WTC11 (cell line): ENCODE measurements around the gene C2CD2. TPM values are rescaled to one million over a fixed set of nuclear protein-coding genes. Genes with fewer than 3 reads are reported as not detected.

Experiments
- ATAC-seq: fragments of 200-7000 bp; cut with Tn5 transposase; 2 replicates; pipeline ENCODE4 v1.10.0; 2021; ENCODE audit warnings: mild to moderate bottlenecking, moderate library complexity
- CTCF ChIA-PET: fragments of 300-600 bp; sonication (Branson Sonifier 250); formaldehyde crosslinking; loops from one replicate; lab custom pipeline; 2021; ENCODE audit warnings: antibody characterized with exemption; lab: Charles Lee
- POLR2A ChIA-PET: fragments of 350-600 bp; sonication (Branson Sonifier 250); formaldehyde crosslinking; loops from one replicate; lab custom pipeline; 2021; ENCODE audit warnings: antibody characterized with exemption; lab: Charles Lee
- DNase-seq: peaks from one replicate; pipeline ENCODE4 v3.0.0; 2021; ENCODE audit warnings: low spot score
- H3K27ac Mint-ChIP-seq: 2 replicates; pipeline ENCODE4 v1.8.0; 2021; ENCODE audit warnings: mixed read lengths
- H3K27me3 Mint-ChIP-seq: 2 replicates; pipeline ENCODE4 v1.8.0; 2021; ENCODE audit warnings: low read depth, mild to moderate bottlenecking, moderate library complexity, mixed read lengths
- H3K36me3 Mint-ChIP-seq: 2 replicates; pipeline ENCODE4 v1.8.0; 2021; ENCODE audit warnings: mixed read lengths
- H3K4me1 Mint-ChIP-seq: 2 replicates; pipeline ENCODE4 v1.8.0; 2022; ENCODE audit warnings: mixed read lengths
- H3K4me3 Mint-ChIP-seq: 2 replicates; pipeline ENCODE4 v1.8.0; 2021; ENCODE audit warnings: mild to moderate bottlenecking, moderate library complexity, mixed read lengths
- H3K9me3 Mint-ChIP-seq: 2 replicates; pipeline ENCODE4 v1.8.0; 2021; ENCODE audit warnings: mixed read lengths
- ARID4B ChIP-seq: sonication (generic); formaldehyde crosslinking; IDR thresholded peaks from 2 replicates; pipeline ENCODE4 v1.8.0; 2023; ENCODE audit warnings: missing genetic modification reagents, mild to moderate bottlenecking, borderline replicate concordance
- ATF1 ChIP-seq: sonication (generic); formaldehyde crosslinking; IDR thresholded peaks from 2 replicates; pipeline ENCODE4 v1.8.1; 2023; ENCODE audit warnings: mild to moderate bottlenecking, moderate library complexity, missing genetic modification reagents
- CREM ChIP-seq: sonication (generic); formaldehyde crosslinking; IDR thresholded peaks from 2 replicates; pipeline ENCODE4 v1.8.1; 2022; ENCODE audit warnings: mild to moderate bottlenecking, missing genetic modification reagents, moderate library complexity
- EMX1 ChIP-seq: fragments of 250-450 bp; sonication (Bioruptor Pico); IDR thresholded peaks from 2 replicates; pipeline ENCODE4 v1.8.0; 2021; ENCODE audit warnings: mild to moderate bottlenecking
- ERG ChIP-seq: fragments of 250-450 bp; sonication (Bioruptor Pico); IDR thresholded peaks from 2 replicates; pipeline ENCODE4 v1.8.0; 2021; ENCODE audit warnings: mild to moderate bottlenecking
- FOXK1 ChIP-seq: sonication (generic); formaldehyde crosslinking; IDR thresholded peaks from 2 replicates; pipeline ENCODE4 v1.8.0; 2022; ENCODE audit warnings: mild to moderate bottlenecking, moderate library complexity, missing genetic modification reagents
- GRHL2 ChIP-seq: fragments of 250-450 bp; sonication (Bioruptor Pico); IDR thresholded peaks from 2 replicates; pipeline ENCODE4 v1.8.0; 2022; ENCODE audit warnings: mild to moderate bottlenecking, moderate library complexity; ENCODE audit not compliant: insufficient replicate concordance, severe bottlenecking
- GTF2I ChIP-seq: fragments of 250-450 bp; sonication (Bioruptor Pico); conservative IDR thresholded peaks from 2 replicates; pipeline ENCODE4 v1.4.0; 2021; ENCODE audit warnings: mild to moderate bottlenecking
- PRRX2 ChIP-seq: fragments of 250-450 bp; sonication (Bioruptor Pico); IDR thresholded peaks from 2 replicates; pipeline ENCODE4 v1.8.0; 2021; ENCODE audit warnings: mild to moderate bottlenecking
- RELA ChIP-seq: sonication (generic); formaldehyde crosslinking; IDR thresholded peaks from 2 replicates; pipeline ENCODE4 v1.8.1; 2022; ENCODE audit warnings: missing genetic modification reagents, mild to moderate bottlenecking, borderline replicate concordance
- SMAD3 ChIP-seq: sonication (generic); formaldehyde crosslinking; IDR thresholded peaks from 2 replicates; pipeline ENCODE4 v1.8.0; 2022; ENCODE audit warnings: missing genetic modification reagents, mild to moderate bottlenecking, borderline replicate concordance
- SMAD4 ChIP-seq: sonication (generic); formaldehyde crosslinking; IDR thresholded peaks from 2 replicates; pipeline ENCODE4 v1.8.0; 2022; ENCODE audit warnings: mild to moderate bottlenecking, missing genetic modification reagents
- SP1 ChIP-seq: sonication (generic); formaldehyde crosslinking; conservative IDR thresholded peaks from 2 replicates; pipeline ENCODE4 v1.8.1; 2022; ENCODE audit warnings: missing genetic modification reagents
- ZBTB43 ChIP-seq: sonication (generic); formaldehyde crosslinking; IDR thresholded peaks from 2 replicates; pipeline ENCODE4 v1.8.1; 2023; ENCODE audit warnings: mild to moderate bottlenecking, missing genetic modification reagents
- ZNF121 ChIP-seq: sonication (generic); formaldehyde crosslinking; IDR thresholded peaks from 2 replicates; pipeline ENCODE4 v1.8.0; 2023; ENCODE audit warnings: missing genetic modification reagents
- ZNF416 ChIP-seq: fragments of 250-450 bp; sonication (Bioruptor Pico); IDR thresholded peaks from 2 replicates; pipeline ENCODE4 v1.9.0; 2021; ENCODE audit warnings: mild to moderate bottlenecking, inconsistent platforms
- ZNF671 ChIP-seq: fragments of 250-450 bp; sonication (Bioruptor Pico); IDR thresholded peaks from 2 replicates; pipeline ENCODE4 v1.8.0; 2021; ENCODE audit warnings: mild to moderate bottlenecking
- total RNA-seq: library from RNA; stranded (reverse); gene quantifications from 3 replicates; pipeline ENCODE4 v1.2.3, GENCODE V29; 2021
- TF ChIP-seq, protein P1 (sequence below): fragments of 200-600 bp; IDR thresholded peaks from 2 replicates; pipeline ENCODE4 v1.8.0; 2022; ENCODE audit warnings: antibody characterized with exemption
- TF ChIP-seq, protein P2 (sequence below): fragments of 250-450 bp; sonication (Bioruptor Pico); IDR thresholded peaks from 2 replicates; pipeline ENCODE4 v2.1.2; 2022; ENCODE audit warnings: mild to moderate bottlenecking, moderate library complexity
- TF ChIP-seq, protein P3 (sequence below): sonication (generic); formaldehyde crosslinking; IDR thresholded peaks from 2 replicates; pipeline ENCODE4 v1.8.1; 2023; ENCODE audit warnings: mild to moderate bottlenecking, missing genetic modification reagents, borderline replicate concordance

Gene C2CD2
- total RNA-seq, 1 experiment from 2014 or later = 11.2 TPM

DNA sequence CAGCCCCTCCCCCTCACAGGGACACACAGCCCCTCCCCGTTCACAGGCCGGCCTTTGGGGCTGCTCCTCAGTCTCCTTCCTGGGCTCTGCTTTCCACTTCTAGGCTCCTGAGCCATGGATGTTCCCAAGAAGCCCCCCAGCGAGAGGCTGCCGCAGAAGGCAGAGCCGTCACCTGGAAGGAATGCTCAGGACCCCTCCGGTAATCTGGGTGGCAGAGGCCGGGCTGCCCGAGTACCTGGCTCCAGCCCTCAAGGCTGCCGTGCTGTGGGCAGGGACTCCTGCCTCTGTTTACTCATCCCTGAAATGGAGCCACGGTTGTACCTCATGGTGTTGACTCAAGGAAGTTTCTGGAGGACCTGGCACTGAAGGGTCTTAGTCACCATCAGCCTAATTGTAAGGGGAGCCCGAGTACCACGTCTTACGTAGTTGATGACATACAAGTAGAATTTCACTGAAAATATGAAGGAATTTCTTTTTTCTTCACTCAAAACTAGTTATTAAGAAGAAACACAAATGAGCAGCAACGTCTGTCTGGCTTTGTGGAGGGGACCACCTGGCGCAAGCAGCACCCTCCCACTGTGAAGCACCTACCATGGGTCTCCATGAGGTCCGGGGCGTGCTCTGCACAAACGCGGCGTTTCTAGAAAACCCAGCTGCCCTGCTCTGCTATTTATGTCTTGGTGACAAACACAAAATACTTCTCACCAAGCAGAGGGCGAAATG is 108.3 kb downstream of the C2CD2 start:
- Mint-ChIP-seq H3K27me3 (no peaks in the 10 kb centered on the region), H3K36me3 (peaks cover 18% of the 10 kb centered on the region), H3K4me1 (peaks cover 15% of the 10 kb centered on the region), H3K9me3 (peaks cover 13% of the 10 kb centered on the region), H3K27ac (no peak overlapping the region; the same call in 1 of the 2 replicates), H3K4me3 (no peak overlapping the region)
- CTCF ChIA-PET = interaction anchor here (2.7 to 4.9 kb wide), 2 partner anchors 28 to 233 kb away, joined by 30 to 31 read pairs; no protein-coding TSS in a partner anchor
- no peak for TF ChIP-seq ZNF416 (CRISPR knock-in tag)
- TF ChIP-seq PRRX2 (CRISPR knock-in tag) = no peak
- TF ChIP-seq FOXK1 (CRISPR knock-in tag) = no peak
- TF ChIP-seq RELA (CRISPR knock-in tag) = no peak
- TF ChIP-seq ZNF121 (CRISPR knock-in tag) = no peak
- TF ChIP-seq SP1 (CRISPR knock-in tag) = no peak
- TF ChIP-seq CREM = no peak
- TF ChIP-seq EMX1 = no peak
- TF ChIP-seq GTF2I = no peak
- TF ChIP-seq ZBTB43 (CRISPR knock-in tag) = no peak
- TF ChIP-seq, protein P1, sequence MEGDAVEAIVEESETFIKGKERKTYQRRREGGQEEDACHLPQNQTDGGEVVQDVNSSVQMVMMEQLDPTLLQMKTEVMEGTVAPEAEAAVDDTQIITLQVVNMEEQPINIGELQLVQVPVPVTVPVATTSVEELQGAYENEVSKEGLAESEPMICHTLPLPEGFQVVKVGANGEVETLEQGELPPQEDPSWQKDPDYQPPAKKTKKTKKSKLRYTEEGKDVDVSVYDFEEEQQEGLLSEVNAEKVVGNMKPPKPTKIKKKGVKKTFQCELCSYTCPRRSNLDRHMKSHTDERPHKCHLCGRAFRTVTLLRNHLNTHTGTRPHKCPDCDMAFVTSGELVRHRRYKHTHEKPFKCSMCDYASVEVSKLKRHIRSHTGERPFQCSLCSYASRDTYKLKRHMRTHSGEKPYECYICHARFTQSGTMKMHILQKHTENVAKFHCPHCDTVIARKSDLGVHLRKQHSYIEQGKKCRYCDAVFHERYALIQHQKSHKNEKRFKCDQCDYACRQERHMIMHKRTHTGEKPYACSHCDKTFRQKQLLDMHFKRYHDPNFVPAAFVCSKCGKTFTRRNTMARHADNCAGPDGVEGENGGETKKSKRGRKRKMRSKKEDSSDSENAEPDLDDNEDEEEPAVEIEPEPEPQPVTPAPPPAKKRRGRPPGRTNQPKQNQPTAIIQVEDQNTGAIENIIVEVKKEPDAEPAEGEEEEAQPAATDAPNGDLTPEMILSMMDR = no peak
- no peak for TF ChIP-seq SMAD4
- TF ChIP-seq ARID4B = no peak
- TF ChIP-seq ERG = no peak
- TF ChIP-seq GRHL2 = no peak
- TF ChIP-seq, protein P2, sequence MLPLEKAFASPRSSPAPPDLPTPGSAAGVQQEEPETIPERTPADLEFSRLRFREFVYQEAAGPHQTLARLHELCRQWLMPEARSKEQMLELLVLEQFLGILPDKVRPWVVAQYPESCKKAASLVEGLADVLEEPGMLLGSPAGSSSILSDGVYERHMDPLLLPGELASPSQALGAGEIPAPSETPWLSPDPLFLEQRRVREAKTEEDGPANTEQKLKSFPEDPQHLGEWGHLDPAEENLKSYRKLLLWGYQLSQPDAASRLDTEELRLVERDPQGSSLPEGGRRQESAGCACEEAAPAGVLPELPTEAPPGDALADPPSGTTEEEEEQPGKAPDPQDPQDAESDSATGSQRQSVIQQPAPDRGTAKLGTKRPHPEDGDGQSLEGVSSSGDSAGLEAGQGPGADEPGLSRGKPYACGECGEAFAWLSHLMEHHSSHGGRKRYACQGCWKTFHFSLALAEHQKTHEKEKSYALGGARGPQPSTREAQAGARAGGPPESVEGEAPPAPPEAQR (CRISPR knock-in tag) = no peak
- TF ChIP-seq ATF1 (CRISPR knock-in tag) = no peak
- no peak for TF ChIP-seq ZNF671 (CRISPR knock-in tag)
- TF ChIP-seq SMAD3 = no peak
- TF ChIP-seq, protein P3, sequence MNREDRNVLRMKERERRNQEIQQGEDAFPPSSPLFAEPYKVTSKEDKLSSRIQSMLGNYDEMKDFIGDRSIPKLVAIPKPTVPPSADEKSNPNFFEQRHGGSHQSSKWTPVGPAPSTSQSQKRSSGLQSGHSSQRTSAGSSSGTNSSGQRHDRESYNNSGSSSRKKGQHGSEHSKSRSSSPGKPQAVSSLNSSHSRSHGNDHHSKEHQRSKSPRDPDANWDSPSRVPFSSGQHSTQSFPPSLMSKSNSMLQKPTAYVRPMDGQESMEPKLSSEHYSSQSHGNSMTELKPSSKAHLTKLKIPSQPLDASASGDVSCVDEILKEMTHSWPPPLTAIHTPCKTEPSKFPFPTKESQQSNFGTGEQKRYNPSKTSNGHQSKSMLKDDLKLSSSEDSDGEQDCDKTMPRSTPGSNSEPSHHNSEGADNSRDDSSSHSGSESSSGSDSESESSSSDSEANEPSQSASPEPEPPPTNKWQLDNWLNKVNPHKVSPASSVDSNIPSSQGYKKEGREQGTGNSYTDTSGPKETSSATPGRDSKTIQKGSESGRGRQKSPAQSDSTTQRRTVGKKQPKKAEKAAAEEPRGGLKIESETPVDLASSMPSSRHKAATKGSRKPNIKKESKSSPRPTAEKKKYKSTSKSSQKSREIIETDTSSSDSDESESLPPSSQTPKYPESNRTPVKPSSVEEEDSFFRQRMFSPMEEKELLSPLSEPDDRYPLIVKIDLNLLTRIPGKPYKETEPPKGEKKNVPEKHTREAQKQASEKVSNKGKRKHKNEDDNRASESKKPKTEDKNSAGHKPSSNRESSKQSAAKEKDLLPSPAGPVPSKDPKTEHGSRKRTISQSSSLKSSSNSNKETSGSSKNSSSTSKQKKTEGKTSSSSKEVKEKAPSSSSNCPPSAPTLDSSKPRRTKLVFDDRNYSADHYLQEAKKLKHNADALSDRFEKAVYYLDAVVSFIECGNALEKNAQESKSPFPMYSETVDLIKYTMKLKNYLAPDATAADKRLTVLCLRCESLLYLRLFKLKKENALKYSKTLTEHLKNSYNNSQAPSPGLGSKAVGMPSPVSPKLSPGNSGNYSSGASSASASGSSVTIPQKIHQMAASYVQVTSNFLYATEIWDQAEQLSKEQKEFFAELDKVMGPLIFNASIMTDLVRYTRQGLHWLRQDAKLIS (CRISPR knock-in tag) = no peak
- ATAC-seq (no peak), DNase-seq (no peak)
- POLR2A ChIA-PET = no interaction called here
